Anterior cingulate cortex (tissue), 58 donors: Measurements from ENCODE around the gene DENND1A.
A peak's percentile ranks its signal among the peaks of the same experiment; 100 is the strongest.
"Not testable (repeated sequence)": the region's sequence is repeated elsewhere in the genome, so short reads cannot be mapped to it uniquely, and the experiment has no call there.

Experiments used
- DNase-seq, 58 donors: peaks; one replicate each; lab custom pipeline; 2025; lab: John Stamatoyannopoulos, UW

DENND1A gene

GRCh38 chr9:123342247-123342646 lies 587.7 kb downstream of the DENND1A start:
- DNase-seq = peak in 1 of 58 donors; percentile 24

DNA sequence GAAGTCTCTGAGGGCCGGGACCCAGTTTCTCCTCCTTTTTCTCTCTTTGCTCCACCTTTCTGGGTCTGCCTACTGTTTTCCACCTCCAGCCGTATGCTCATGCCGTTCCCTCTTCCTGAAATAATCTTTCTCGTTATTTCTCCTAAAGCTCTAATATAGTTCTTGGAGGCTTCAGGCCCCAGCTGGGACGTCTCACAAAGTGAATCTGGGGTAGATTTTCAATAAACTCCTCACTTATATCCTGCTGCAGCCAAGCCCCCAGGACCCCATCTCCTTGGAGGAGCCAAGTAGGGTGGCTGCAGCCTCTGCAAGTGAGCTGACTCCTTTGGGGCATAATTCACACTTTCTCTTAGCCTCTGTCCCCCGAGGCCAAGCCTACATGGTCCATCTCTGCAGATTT lies 588.1 kb downstream of the DENND1A start:
- DNase-seq = no peak

GRCh38 chr9:123339666-123340510 lies 590.0 kb downstream of the DENND1A start:
- DNase-seq = peak in 12 of 58 donors; percentile 22 to 61 (median 36)

DNA sequence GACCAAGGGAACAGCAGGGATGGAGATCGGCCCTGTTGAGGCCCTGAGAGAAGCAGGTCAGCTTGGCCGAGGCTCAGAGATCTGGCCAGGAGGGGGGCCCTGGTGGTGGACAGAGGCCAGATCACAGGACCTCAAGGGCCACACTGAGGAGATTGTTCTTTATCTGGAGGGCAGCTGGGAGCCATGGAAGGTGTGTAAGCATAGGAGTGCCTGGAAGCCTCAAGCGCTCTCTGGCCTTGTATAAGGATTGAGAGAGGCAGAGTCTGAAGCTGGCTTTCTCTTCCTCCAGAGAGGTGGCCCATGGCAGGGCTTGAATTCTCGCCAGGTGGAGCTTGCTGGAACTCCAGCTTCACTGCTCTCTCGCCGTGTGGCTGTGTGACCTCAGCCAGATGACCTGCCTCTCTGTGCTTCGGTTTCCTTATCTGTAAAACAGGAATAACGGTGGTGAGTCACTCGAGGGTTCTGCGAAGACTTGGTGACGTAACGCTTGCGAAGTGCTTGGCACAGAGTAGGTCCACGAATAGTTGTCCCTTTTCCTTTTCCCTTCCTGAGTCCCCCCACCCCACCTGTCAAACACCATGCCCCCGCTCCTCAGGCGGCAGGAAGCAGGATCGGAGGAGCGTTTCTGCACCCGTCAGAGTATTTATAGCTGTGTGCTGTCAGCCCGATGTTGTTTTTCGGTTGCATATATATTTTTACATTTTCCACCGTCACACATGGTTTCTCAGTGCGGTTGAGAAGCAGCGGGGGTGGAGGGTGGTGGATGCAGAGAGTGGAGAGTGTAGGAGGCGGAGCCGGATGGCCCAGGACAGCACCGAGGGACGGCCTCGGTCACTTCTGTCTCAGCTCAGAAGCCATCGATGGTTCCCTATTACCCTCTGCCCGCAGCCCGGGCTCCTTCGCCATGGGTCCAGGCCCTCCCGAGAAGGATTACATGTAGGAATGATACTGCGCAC lies 590.9 kb downstream of the DENND1A start:
- DNase-seq = peak in 30 of 58 donors; percentile 12 to 85 (median 56)

DNA sequence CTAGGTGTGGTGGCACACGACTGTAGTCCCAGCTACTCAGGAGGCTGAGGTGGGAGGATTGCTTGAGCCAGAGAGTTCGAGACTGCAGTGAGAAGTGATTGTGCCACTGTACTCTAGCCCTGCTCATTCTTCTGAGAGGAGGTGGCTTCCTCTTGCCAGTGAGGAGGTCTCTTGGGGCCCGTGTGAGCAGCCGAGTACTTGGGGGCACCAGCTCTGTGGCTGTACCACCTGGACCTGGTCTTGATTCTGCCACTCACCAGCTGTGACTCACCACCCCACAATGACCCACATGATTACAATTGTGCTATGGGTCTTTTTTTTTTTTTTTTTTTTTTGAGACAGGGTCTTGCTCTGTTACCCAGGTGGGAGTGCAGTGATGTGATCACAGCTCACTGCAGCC lies 592.0 kb downstream of the DENND1A start:
- no peak for DNase-seq

DNA sequence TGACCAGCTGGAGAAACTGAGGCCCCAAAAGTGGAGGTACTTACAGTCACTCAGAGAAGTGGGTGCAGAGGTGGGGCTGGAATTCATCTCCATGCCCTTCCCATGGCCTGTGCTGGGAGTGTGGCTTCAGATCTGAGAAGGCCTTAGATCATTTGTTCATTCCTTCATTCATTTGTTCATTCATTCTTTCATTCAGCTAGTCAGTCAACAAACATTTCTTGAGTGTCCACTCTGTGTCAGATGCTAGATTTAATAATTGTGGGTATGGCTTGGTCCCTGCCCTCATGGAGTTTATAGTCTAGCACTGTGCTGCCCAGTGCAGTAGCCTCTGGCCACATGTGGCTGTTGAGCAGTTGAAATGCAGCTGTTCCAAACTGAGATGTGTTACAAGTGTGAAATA lies 593.0 kb downstream of the DENND1A start:
- DNase-seq = no peak

DNA sequence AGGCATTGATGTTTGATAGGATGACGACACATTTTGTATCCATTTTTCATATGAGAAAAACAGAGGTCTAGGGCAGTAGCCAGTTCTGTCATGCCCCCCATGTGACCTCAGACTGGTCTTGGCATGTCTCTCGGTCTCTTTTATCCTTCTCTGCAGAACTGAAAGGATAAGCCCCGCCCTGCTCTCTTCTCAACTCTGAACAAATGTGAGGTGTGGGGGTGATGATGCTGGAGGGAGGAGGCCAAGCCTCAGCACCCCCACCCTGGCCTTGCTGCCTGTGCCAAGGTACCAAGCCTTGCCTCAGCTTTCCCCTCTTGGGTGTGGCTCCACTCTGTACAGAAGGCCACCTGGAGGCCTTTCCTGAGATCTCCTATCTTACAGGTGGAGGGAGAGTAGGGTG lies 593.5 kb downstream of the DENND1A start:
- no peak for DNase-seq

DNA sequence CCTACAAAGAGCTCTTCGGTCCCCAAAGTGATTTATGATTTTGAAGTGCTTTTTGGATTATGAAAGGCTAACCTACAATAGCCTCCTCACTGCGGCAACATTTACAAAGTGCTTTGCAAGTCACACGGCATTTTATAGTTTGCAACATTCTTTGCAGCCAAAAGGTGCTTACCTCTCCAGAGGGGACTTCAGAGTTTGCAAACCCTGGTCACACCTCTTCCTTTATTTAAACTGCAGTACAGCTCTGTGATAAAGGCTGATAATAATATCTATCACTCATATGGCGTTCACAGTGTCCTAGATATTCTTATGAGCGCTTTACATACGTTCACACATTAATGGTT lies 594.0 kb downstream of the DENND1A start:
- DNase-seq = no peak

DNA sequence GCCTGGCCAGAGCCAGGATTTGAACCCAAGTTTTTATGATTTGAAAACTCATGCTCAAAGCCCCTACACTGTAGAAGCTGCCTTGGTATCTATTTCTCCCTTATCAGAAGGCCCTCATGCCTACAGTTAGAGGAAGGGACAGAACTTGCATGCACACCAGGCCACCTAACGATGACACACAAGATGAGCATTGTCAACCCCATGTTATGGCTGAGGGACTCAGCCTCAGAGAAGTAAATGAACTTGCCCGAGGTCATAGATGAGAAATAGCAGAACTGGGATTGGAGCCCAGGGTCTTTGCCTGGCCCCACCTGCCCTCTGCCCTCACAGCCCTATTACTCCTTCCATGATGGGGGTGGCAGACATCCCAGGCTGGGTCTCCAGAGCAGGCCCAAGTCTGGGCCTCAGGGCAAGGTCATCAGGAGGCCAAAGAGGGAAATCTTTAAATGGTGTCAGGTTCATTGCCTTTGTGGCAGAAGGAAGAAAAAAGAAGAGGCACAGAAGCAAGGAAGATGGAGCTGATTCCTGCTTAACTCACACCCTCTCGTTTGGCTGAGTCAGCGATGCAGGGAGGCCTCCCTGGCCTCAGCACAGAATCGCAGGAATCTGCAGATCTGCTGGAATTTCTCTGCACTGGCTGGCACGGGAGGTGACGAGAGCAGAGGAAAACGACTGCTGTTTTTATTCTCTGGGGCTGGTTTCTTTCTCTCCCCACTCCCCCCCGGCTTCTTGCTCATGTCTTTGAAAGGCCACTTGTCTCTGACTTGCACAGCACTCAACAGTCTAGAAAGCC lies 594.5 kb downstream of the DENND1A start:
- DNase-seq = peak in 24 of 58 donors; percentile 14 to 78 (median 30)

- no peak for DNase-seq
Measured at GRCh38 chr9:123334639-123335038, 595.3 kb downstream of the DENND1A start.

- DNase-seq = not testable (repeated sequence)
Measured at GRCh38 chr9:123333058-123333669, 596.8 kb downstream of the DENND1A start.

- no peak for DNase-seq
Measured at GRCh38 chr9:123331346-123332060, 598.4 kb downstream of the DENND1A start.
